Measurements from ENCODE around the gene ANKRD28.

GRCh38 chr3:15676259-15676658 is 121.5 kb downstream of the ANKRD28 start:
- TF ChIP-seq MXI1 (IDR thresholded peaks at IDR 0.05; ENCODE audit: low read depth, low read length) (no peak), RHOXF2B (CRISPR knock-in tag; conservative IDR thresholded peaks at IDR 0.05) (no peak), CHD4 (IDR thresholded peaks at IDR 0.05; ENCODE audit: insufficient read depth, insufficient replicate concordance, low read depth, low read length, poor library complexity, severe bottlenecking) (no peak)
- TF ChIP-seq, protein P1, sequence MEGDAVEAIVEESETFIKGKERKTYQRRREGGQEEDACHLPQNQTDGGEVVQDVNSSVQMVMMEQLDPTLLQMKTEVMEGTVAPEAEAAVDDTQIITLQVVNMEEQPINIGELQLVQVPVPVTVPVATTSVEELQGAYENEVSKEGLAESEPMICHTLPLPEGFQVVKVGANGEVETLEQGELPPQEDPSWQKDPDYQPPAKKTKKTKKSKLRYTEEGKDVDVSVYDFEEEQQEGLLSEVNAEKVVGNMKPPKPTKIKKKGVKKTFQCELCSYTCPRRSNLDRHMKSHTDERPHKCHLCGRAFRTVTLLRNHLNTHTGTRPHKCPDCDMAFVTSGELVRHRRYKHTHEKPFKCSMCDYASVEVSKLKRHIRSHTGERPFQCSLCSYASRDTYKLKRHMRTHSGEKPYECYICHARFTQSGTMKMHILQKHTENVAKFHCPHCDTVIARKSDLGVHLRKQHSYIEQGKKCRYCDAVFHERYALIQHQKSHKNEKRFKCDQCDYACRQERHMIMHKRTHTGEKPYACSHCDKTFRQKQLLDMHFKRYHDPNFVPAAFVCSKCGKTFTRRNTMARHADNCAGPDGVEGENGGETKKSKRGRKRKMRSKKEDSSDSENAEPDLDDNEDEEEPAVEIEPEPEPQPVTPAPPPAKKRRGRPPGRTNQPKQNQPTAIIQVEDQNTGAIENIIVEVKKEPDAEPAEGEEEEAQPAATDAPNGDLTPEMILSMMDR (IDR thresholded peaks at IDR 0.05 in 2 of 3, conservative IDR thresholded peaks at IDR 0.05 in 1 of 3; ENCODE audit: insufficient read depth in 2 of 3, low read depth in 1 of 3, low read length in 3 of 3): no peak

Data from K562 (cell line).